ENCODE data around the gene ADAD2.

ADAD2 gene

GRCh38 chr16:84228256-84228838, 37.4 kb downstream of the ADAD2 start:
- DNase-seq, result no peak

GRCh38 chr16:84229471-84229870, 38.5 kb downstream of the ADAD2 start:
- DNase-seq, result no peak

- DNase-seq, result no peak
Measured at GRCh38 chr16:84232060-84232459, 41.1 kb downstream of the ADAD2 start.

GRCh38 chr16:84232969-84233368, 42.0 kb downstream of the ADAD2 start:
- DNase-seq, result no peak

- DNase-seq, result no peak
Measured at GRCh38 chr16:84233748-84234147, 42.8 kb downstream of the ADAD2 start.

GRCh38 chr16:84234321-84235241, 43.6 kb downstream of the ADAD2 start:
- DNase-seq, result no peak

- DNase-seq, result no peak
Measured at GRCh38 chr16:84236671-84237070, 45.7 kb downstream of the ADAD2 start.

- DNase-seq, result no peak
Measured at GRCh38 chr16:84237994-84238750, 47.2 kb downstream of the ADAD2 start.

- DNase-seq, result no peak
Measured at GRCh38 chr16:84239141-84239769, 48.3 kb downstream of the ADAD2 start.

GRCh38 chr16:84239909-84240308, 49.0 kb downstream of the ADAD2 start, which contains the start of gene KCNG4:
Gene KCNG4 (minus strand): TSS chr16:84240012. CDS start chr16:84237485, 2,527 bp downstream.
- no peak for DNase-seq

- DNase-seq, result no peak
Measured at GRCh38 chr16:84240455-84240854, 49.5 kb downstream of the ADAD2 start.

- no peak for DNase-seq
Measured at GRCh38 chr16:84241778-84242177, 50.8 kb downstream of the ADAD2 start.

- DNase-seq, result no peak
Measured at GRCh38 chr16:84242839-84243238, 51.9 kb downstream of the ADAD2 start.

- no peak for DNase-seq
Measured at GRCh38 chr16:84243732-84244131, 52.8 kb downstream of the ADAD2 start.

- no peak for DNase-seq
Measured at GRCh38 chr16:84244728-84245127, 53.8 kb downstream of the ADAD2 start.

GRCh38 chr16:84245956-84246678, 55.2 kb downstream of the ADAD2 start:
- no peak for DNase-seq

- no peak for DNase-seq
Measured at GRCh38 chr16:84246679-84247077, 55.7 kb downstream of the ADAD2 start.

All from NCI-H446 treated with DMSO at 0.1 percent for 48 hours (cell line).